Neural cell (in vitro differentiated cells): ENCODE data around the gene ATP5ME. TPM values are rescaled to one million over a fixed set of nuclear protein-coding genes. Genes with fewer than 3 reads are reported as not detected.

ENCODE experiments used
- H2AFZ ChIP-seq: fragments of 200-600, 300-800 bp; sonication (generic), shearing (Covaris generic); 2 replicates; pipeline ENCODE4 v1.6.0; 2014; ENCODE audit warnings: low read depth, mild to moderate bottlenecking, antibody characterized with exemption, low read length, moderate library complexity
- H3F3A ChIP-seq: fragments of 200-600 bp; shearing (Covaris generic); 2 replicates; pipeline ENCODE4 v1.6.1; 2016; ENCODE audit warnings: mild to moderate bottlenecking, moderate library complexity, mixed read lengths, antibody characterized with exemption, low read length; ENCODE audit not compliant: insufficient read depth, poor library complexity, severe bottlenecking
- H3K27ac ChIP-seq: fragments of 200-600, 300-800 bp; sonication (generic), shearing (Covaris generic); 2 replicates; pipeline ENCODE4 v1.5.1; 2014; ENCODE audit warnings: mild to moderate bottlenecking, low read length, moderate library complexity
- H3K27me3 ChIP-seq: fragments of 300-800, 200-600 bp; sonication (generic), shearing (Covaris generic); 2 replicates; pipeline ENCODE4 v1.6.0; 2014; ENCODE audit warnings: mild to moderate bottlenecking, low read depth, low read length, moderate library complexity; ENCODE audit not compliant: insufficient read depth
- H3K36me3 ChIP-seq: fragments of 300-800, 200-600 bp; sonication (generic), shearing (Covaris generic); 2 replicates; pipeline ENCODE4 v1.5.1; 2014; ENCODE audit warnings: mild to moderate bottlenecking, antibody characterized with exemption, low read length, moderate library complexity; ENCODE audit not compliant: insufficient read depth
- H3K4me2 ChIP-seq: fragments of 300-800, 200-600 bp; sonication (generic), shearing (Covaris generic); 2 replicates; pipeline ENCODE4 v1.6.0; 2014; ENCODE audit warnings: mild to moderate bottlenecking, low read length
- H3K4me3 ChIP-seq: fragments of 300-800, 200-600 bp; sonication (generic), shearing (Covaris generic); 2 replicates; pipeline ENCODE4 v1.5.1; 2014; ENCODE audit warnings: mild to moderate bottlenecking, low read length, moderate library complexity
- H3K79me2 ChIP-seq: fragments of 200-600 bp; shearing (Covaris generic); replicated peaks from 2 replicates; pipeline ENCODE4 v1.6.0; 2014; ENCODE audit warnings: mild to moderate bottlenecking, low read length, moderate library complexity; ENCODE audit not compliant: insufficient read depth
- H3K9ac ChIP-seq: fragments of 300-800, 200-600 bp; sonication (generic), shearing (Covaris generic); 2 replicates; pipeline ENCODE4 v1.6.1; 2016; ENCODE audit warnings: mild to moderate bottlenecking, low read length, mixed read lengths
- H3K9me2 ChIP-seq: fragments of 200-600 bp; shearing (Covaris generic); 2 replicates; pipeline ENCODE4 v1.6.1; 2016; ENCODE audit warnings: mild to moderate bottlenecking, low read length, mixed read lengths; ENCODE audit not compliant: insufficient read depth
- H3K9me3 ChIP-seq: fragments of 200-600, 300-800 bp; sonication (generic), shearing (Covaris generic); 2 replicates; pipeline ENCODE4 v1.6.1; 2016; ENCODE audit warnings: mild to moderate bottlenecking, mixed run types, low read length, moderate library complexity, mixed read lengths
- H4K20me1 ChIP-seq: fragments of 200-600 bp; shearing (Covaris generic); 2 replicates; pipeline ENCODE4 v1.6.1; 2016; ENCODE audit warnings: mild to moderate bottlenecking, mixed run types; ENCODE audit not compliant: insufficient read depth
- CTCF ChIP-seq: fragments of 450-650 bp; IDR thresholded peaks from 2 replicates; pipeline ENCODE4 v1.5.1; 2014; ENCODE audit warnings: antibody characterized with exemption, mild to moderate bottlenecking, moderate library complexity; ENCODE audit not compliant: poor library complexity, severe bottlenecking
- EP300 ChIP-seq: fragments of 450-650 bp; conservative IDR thresholded peaks from 2 replicates; pipeline ENCODE4 v1.6.1; 2014; ENCODE audit warnings: antibody characterized with exemption, mild to moderate bottlenecking, moderate library complexity; ENCODE audit not compliant: poor library complexity, severe bottlenecking
- EZH2 ChIP-seq: fragments of 200-600, 300-800 bp; shearing (Covaris generic), sonication (generic); IDR thresholded peaks from 2 replicates; pipeline ENCODE4 v1.6.1; 2014; ENCODE audit warnings: antibody characterized with exemption, low read length, borderline replicate concordance, mild to moderate bottlenecking; ENCODE audit not compliant: insufficient read depth, poor library complexity, severe bottlenecking
- MXI1 ChIP-seq: fragments of 450-650 bp; conservative IDR thresholded peaks from 2 replicates; pipeline ENCODE4 v1.6.1; 2014; ENCODE audit warnings: antibody characterized with exemption, mild to moderate bottlenecking; ENCODE audit not compliant: poor library complexity, severe bottlenecking
- POLR2AphosphoS5 ChIP-seq: IDR thresholded peaks from 2 replicates; pipeline ENCODE4 v1.6.1; 2012
- RAD21 ChIP-seq: fragments of 450-650 bp; conservative IDR thresholded peaks from 2 replicates; pipeline ENCODE4 v1.6.1; 2014; ENCODE audit warnings: antibody characterized with exemption, mild to moderate bottlenecking, moderate library complexity
- SMC3 ChIP-seq: fragments of 450-650 bp; conservative IDR thresholded peaks from 2 replicates; pipeline ENCODE4 v1.6.1; 2014; ENCODE audit warnings: antibody characterized with exemption, mild to moderate bottlenecking, moderate library complexity; ENCODE audit not compliant: poor library complexity
- TAF1 ChIP-seq: IDR thresholded peaks from 2 replicates; pipeline ENCODE4 v1.6.1; 2012; ENCODE audit warnings: low read depth
- polyA plus RNA-seq: library from polyadenylated mRNA; depleted of rRNA; stranded (reverse); fragments of >200 nt; gene quantifications from 2 replicates; pipeline ENCODE4 v1.2.3, GENCODE V29; 2014
- TF ChIP-seq, protein P1 (sequence below): IDR thresholded peaks from 2 replicates; pipeline ENCODE4 v1.6.1; 2012; ENCODE audit warnings: borderline replicate concordance

ATP5ME gene
- polyA plus RNA-seq, 1 donor from 2014 or later, result 156 TPM

DNA sequence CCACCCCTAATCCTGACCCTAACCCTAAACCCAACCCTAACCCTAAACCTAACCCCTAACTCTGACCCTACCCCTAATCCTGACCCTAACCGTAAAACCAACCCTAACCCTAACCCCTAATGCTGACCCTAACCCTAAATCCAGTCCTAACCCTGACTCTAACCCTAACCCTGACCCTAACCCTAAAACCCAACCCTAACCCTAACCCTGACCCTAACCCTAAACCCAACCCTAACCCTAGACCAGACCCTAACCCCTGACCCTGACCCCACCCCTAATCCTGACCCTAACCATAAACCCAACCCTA is 30.8 kb upstream of the ATP5ME start:
- no peaks in the 10 kb centered on the region for H3K27me3 ChIP-seq
- H3K27ac ChIP-seq, result no peak overlapping the region
- H3K4me3 ChIP-seq, result peak overlapping the region; percentile 80
- H3K36me3 ChIP-seq, result no peaks in the 10 kb centered on the region
- H3K9ac ChIP-seq, result peak overlapping the region; percentile 47
- peaks cover 2% of the 10 kb centered on the region for H4K20me1 ChIP-seq
- no peaks in the 10 kb centered on the region for H3K9me3 ChIP-seq
- no peak overlapping the region for H3K4me2 ChIP-seq
- peaks cover 2% of the 10 kb centered on the region for H3F3A ChIP-seq
- peaks cover 35% of the 10 kb centered on the region for H3K79me2 ChIP-seq
- no peak for TF ChIP-seq TAF1
- no peak for TF ChIP-seq MXI1
- TF ChIP-seq SMC3, result no peak
- TF ChIP-seq POLR2AphosphoS5, result no peak
- no peak for TF ChIP-seq EZH2
- no peak for TF ChIP-seq CTCF
- no peak for TF ChIP-seq RAD21
- no peak for TF ChIP-seq EP300
- TF ChIP-seq, protein P1, sequence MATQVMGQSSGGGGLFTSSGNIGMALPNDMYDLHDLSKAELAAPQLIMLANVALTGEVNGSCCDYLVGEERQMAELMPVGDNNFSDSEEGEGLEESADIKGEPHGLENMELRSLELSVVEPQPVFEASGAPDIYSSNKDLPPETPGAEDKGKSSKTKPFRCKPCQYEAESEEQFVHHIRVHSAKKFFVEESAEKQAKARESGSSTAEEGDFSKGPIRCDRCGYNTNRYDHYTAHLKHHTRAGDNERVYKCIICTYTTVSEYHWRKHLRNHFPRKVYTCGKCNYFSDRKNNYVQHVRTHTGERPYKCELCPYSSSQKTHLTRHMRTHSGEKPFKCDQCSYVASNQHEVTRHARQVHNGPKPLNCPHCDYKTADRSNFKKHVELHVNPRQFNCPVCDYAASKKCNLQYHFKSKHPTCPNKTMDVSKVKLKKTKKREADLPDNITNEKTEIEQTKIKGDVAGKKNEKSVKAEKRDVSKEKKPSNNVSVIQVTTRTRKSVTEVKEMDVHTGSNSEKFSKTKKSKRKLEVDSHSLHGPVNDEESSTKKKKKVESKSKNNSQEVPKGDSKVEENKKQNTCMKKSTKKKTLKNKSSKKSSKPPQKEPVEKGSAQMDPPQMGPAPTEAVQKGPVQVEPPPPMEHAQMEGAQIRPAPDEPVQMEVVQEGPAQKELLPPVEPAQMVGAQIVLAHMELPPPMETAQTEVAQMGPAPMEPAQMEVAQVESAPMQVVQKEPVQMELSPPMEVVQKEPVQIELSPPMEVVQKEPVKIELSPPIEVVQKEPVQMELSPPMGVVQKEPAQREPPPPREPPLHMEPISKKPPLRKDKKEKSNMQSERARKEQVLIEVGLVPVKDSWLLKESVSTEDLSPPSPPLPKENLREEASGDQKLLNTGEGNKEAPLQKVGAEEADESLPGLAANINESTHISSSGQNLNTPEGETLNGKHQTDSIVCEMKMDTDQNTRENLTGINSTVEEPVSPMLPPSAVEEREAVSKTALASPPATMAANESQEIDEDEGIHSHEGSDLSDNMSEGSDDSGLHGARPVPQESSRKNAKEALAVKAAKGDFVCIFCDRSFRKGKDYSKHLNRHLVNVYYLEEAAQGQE, result no peak
- H3K9me2 ChIP-seq, result no peaks in the 10 kb centered on the region
- no peak overlapping the region for H2AFZ ChIP-seq

DNA sequence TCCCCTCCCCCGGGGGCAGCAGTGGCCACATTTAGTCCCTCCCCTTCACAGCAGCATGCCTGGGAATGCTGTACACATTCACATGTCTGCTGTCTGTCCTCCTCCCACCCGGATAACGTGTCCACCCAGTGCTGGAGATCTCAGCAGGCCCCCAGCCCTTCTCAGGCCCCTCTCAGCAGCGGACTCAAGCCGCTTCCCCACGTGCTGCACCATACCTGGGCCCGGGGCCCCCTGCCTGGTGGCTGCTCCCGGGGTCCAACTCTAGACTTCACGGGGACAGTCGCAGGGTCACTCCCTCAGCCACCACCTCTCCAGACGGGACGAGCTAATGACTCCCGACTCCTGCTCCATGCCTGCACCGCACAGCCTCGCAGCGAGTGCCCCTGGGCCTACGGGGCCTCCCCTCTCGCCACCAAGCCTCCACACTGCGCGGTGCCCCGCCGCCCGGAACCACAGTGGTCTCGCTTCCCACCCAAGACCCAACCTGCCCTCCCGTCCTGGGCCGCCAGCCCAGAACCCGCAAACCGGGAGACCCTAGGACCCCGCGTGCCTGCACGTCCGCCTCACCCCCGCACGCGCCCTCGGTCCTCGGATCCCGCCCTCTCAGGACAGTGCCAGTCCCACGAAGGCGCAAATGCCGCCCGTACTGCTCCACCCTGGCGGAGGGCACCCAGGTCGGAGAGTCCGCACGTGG is 30.3 kb upstream of the ATP5ME start:
- TF ChIP-seq EZH2 (no peak), TAF1 (no peak), MXI1 (no peak), RAD21 (no peak), EP300 (no peak), CTCF (no peak), POLR2AphosphoS5 (no peak), SMC3 (no peak)
- TF ChIP-seq, protein P1, result no peak
- no peak overlapping the region for H2AFZ ChIP-seq
- no peaks in the 10 kb centered on the region for H3K36me3 ChIP-seq
- no peak overlapping the region for H3K4me3 ChIP-seq
- no peaks in the 10 kb centered on the region for H3K9me2 ChIP-seq
- no peak overlapping the region for H3K9ac ChIP-seq
- no peaks in the 10 kb centered on the region for H3K9me3 ChIP-seq
- no peaks in the 10 kb centered on the region for H3K27me3 ChIP-seq
- no peak overlapping the region for H3K4me2 ChIP-seq
- H4K20me1 ChIP-seq, result no peaks in the 10 kb centered on the region
- H3K27ac ChIP-seq, result no peak overlapping the region
- H3K79me2 ChIP-seq, result peaks cover 29% of the 10 kb centered on the region
- H3F3A ChIP-seq, result no peaks in the 10 kb centered on the region
